ENCODE data around the gene POMGNT2. TPM values are rescaled to one million over a fixed set of nuclear protein-coding genes. Genes with fewer than 3 reads are reported as not detected.

POMGNT2 gene
- total RNA-seq, 1 donor from 2014 or later, result 16.1 TPM

GRCh38 chr3:43104039-43104438 lies 1.8 kb downstream of the POMGNT2 start:
- no peak for DNase-seq (ENCODE audit: low spot score)

GRCh38 chr3:43102773-43103480 lies 3.0 kb downstream of the POMGNT2 start:
- DNase-seq (ENCODE audit: low spot score), result no peak

- DNase-seq (ENCODE audit: low spot score), result no peak
Observed at GRCh38 chr3:43098761-43099160, 7.1 kb downstream of the POMGNT2 start.

GRCh38 chr3:43097400-43098080 lies 8.3 kb downstream of the POMGNT2 start:
- DNase-seq (ENCODE audit: low spot score), result no peak

- no peak for DNase-seq (ENCODE audit: low spot score)
Observed at GRCh38 chr3:43096761-43097160, 9.1 kb downstream of the POMGNT2 start.

GRCh38 chr3:43095370-43095769 lies 10.5 kb downstream of the POMGNT2 start:
- DNase-seq (ENCODE audit: low spot score), result no peak

- DNase-seq (ENCODE audit: low spot score), result no peak
Observed at GRCh38 chr3:43094851-43095250, 11.0 kb downstream of the POMGNT2 start.

- no peak for DNase-seq (ENCODE audit: low spot score)
Observed at GRCh38 chr3:43094381-43094780, 11.5 kb downstream of the POMGNT2 start.

- no peak for DNase-seq (ENCODE audit: low spot score)
Observed at GRCh38 chr3:43093974-43094373, 11.9 kb downstream of the POMGNT2 start.

- no peak for DNase-seq (ENCODE audit: low spot score)
Observed at GRCh38 chr3:43093006-43093405, 12.9 kb downstream of the POMGNT2 start.

- DNase-seq (ENCODE audit: low spot score), result no peak
Observed at GRCh38 chr3:43091481-43091880, 14.4 kb downstream of the POMGNT2 start.

GRCh38 chr3:43090238-43090637 lies 15.6 kb downstream of the POMGNT2 start:
- DNase-seq (ENCODE audit: low spot score), result no peak

GRCh38 chr3:43089081-43089480 lies 16.8 kb downstream of the POMGNT2 start:
- no peak for DNase-seq (ENCODE audit: low spot score)

- DNase-seq (ENCODE audit: low spot score), result no peak
Observed at GRCh38 chr3:43087249-43087776, 18.6 kb downstream of the POMGNT2 start.

- DNase-seq (ENCODE audit: low spot score), result no peak
Observed at GRCh38 chr3:43086460-43087165, 19.3 kb downstream of the POMGNT2 start.

- no peak for DNase-seq (ENCODE audit: low spot score)
Observed at GRCh38 chr3:43082457-43082856, 23.4 kb downstream of the POMGNT2 start.

GRCh38 chr3:43081796-43082195 lies 24.1 kb downstream of the POMGNT2 start:
- DNase-seq (ENCODE audit: low spot score), result no peak

GRCh38 chr3:43080726-43081568 lies 24.9 kb downstream of the POMGNT2 start:
- no peak for DNase-seq (ENCODE audit: low spot score)

- no peak for DNase-seq (ENCODE audit: low spot score)
Observed at GRCh38 chr3:43079536-43080332, 26.1 kb downstream of the POMGNT2 start.

- no peak for DNase-seq (ENCODE audit: low spot score)
Observed at GRCh38 chr3:43077707-43078106, 28.2 kb downstream of the POMGNT2 start.

Data from mesenteric fat pad (tissue), 1 donor.